ENCODE results near the gene FAM180A.
"Not testable (repeated sequence)": the region's sequence is repeated elsewhere in the genome, so short reads cannot be mapped to it uniquely, and the experiment has no call there.

Gene FAM180A

DNA sequence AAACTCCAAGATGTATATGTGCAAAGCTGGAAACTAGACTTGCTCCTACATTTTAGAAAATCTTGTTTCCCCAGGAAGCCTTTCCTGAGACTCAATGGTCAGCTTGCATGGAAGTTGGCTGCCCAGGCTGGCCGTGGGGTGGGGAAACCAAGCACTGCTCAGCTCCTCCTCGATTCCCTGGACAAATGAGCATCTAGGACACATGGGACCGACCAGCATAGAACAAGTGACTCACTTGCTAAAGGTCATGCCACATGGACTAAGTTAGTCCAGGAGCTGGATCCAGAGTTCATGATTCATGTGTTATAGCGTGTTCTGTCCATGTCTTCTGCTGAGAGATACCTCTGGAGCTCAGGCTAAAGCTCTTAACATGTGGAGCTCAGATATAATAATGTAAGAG lies 6.2 kb downstream of the FAM180A start:
- in situ Hi-C loops (cut with MboI; ENCODE audit: low sequenced_read_pairs): no loop called here

DNA sequence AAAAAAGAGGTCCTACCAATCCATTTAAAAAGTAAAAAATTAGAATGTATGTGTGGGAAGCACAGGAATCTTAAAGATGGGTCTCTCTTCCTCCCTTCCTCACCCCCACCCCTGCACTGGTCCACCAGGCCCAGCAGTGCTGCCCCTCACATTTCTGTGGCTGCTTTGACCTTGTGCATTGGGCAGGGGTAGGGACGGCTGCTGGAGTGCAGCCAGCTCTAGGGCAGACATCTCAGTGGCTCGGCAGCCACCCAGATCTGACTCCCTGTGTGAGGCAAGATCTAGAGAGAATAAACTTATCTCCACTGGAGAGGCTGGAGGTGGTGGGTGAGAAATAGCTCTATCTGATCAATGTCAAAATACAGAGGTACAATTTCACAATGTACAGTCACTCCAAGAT lies 6.7 kb downstream of the FAM180A start:
- in situ Hi-C loops (cut with MboI; ENCODE audit: low sequenced_read_pairs): no loop called here

DNA sequence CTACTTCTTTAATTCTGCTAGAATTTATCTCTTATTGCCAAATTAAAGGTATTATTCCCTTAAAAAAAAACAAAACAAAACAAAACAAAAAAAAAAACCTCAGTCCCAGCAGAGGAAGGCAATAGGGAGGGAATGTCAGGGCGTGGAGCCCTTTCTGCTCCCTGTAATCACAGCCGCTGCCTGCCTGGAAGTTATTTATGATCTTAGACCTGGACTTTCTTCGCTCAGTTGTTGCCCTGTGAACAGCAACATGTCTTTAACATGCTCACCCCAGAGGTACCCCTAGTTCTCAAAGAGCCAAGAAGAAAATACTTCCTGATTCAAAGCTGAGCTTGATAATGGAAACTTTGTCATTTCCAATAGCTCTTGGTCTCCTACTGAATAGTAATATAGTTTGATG lies 7.7 kb downstream of the FAM180A start:
- in situ Hi-C loops (cut with MboI; ENCODE audit: low sequenced_read_pairs): no loop called here

DNA sequence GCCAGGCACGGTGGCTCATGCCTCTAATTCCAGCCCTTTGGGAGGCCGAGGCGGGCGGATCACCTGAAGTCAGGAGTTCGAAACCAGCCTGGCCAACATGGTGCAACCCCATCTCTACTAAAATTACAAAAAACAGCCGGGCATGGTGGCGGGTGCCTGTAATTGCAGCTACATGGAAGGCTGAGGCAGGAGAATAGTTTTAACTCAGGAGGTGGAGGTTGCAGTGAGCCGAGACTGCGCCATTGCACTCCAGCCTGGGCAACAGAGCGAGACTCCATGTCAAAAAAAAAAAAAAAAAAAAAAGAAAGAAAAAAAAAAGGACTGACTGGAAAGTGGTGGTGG lies 11.3 kb downstream of the FAM180A start:
- in situ Hi-C loops (cut with MboI; ENCODE audit: low sequenced_read_pairs): not testable (repeated sequence)

DNA sequence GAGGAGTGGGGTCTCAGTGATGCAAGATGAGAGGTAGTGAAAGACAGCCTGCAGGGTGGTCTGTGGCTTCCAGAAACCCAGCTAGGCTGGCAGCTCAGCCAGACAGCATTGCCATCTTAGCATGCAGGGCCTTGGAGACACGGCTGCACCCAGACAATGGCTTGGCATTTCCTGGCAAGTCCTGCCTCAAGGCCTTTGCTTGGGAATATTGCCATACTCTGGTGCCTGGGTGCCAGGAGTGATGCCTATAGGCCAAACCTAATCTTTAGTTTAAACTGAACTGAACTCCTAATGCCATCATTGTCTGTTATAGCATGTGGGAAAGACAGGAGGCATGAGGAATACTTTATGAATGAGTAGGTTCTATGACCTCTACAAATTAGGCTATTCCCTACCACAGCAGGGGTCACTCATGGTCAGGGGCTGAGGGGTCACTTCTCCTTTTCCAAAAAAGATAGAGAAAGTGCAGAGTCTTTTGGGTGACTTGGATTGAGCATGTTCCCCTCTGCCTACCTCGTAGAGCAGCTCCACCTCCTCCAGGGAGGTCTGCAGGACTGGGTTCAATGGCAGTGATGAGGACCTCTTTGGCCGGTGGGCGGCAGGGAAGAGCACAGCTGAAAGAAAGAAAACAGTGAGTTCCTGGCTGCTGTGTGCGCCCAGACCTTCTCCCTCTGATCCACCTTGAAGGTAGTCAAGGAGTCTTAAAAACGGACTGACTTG lies 11.9 kb downstream of the FAM180A start:
- in situ Hi-C loops (cut with MboI; ENCODE audit: low sequenced_read_pairs): no loop called here

DNA sequence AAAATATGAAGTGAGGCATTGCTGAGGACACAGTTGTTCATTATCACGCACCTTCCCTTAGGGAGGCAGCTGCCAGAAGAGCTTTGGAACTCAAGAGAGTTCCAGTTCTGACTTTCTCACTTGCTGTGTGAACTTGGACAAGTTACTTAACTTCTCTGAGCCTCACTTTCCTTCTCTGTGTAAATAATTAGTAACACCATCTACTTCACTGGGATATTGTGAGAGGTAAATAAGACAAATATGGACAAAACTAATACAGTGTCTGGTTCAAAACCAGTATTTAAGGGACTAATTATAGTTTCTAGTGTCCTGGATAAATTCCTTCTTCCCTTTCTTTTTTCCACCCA lies 14.3 kb downstream of the FAM180A start:
- in situ Hi-C loops (cut with MboI; ENCODE audit: low sequenced_read_pairs): no loop called here

DNA sequence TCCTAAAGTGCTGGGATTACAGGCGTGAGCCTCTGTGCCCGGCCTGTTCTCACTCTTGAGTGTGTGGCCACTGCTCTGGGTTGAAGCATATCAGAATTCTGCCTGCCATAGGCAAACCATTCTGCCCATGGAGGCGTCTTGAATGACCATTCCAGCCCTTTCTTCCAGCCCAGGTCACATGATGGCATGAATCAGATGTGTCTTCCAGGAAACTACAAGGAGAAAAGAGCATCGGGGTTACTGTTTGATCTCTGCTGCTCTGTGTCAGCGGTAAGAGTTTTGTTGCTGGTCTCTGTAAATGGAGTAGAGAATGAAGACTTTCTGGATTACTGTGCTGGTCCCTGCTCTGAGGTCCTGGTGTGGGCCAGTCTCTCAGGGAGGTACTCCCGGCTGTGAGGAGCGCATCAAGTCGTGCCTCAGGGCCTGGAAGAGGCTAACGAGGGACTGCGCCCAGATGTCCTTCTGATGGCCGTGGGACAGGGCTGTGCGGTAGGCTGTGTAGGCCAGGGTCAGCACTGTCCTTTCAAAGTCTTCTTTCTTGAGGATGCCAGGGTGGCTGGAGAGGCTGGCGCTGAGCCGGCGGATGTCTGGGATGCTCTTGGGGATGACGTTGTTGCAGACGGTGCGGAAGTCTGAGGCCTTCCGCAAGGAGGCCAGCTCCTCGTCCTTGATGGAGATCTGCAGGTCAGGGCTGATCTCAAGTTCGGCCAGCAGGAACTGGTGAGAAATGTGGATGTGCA lies 14.8 kb downstream of the FAM180A start:
- in situ Hi-C loops (cut with MboI; ENCODE audit: low sequenced_read_pairs): no loop called here

DNA sequence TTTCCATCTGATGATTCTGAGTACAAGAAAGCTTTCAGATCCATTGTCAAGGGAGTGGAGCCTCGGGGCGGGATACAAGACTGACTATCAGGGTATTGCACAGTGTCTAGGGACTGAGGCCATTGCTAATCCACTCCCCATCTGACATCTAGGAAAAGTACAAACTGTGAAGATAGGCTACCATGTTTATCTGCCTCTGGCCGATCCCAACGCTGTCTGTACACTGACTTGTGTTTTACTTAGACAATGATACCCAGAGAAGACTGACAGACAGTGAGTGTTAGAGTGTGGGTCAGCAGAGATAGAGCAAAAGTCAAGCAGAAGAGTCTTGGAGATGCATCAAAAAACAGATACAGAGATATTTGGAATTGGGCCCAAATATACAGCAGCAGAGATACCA lies 17.5 kb downstream of the FAM180A start:
- in situ Hi-C loops (cut with MboI; ENCODE audit: low sequenced_read_pairs): no loop called here

DNA sequence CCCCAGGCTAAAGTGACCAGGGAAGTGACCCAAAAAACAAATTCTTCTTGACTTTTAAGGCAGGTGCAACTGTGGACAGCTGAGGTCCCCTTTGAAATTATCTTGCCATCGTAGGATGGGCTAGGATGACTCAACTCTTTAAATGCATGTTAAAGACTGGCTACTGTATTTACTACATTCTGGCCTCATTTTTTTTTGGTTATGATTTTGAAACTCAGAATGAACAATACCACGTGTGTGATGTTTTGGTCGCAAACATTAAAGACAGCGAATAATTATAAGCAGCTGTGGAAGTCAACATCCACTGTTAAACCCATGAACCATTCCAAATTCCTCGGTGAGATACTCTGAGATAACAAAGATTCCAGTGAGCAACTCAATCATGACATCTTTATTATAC lies 19.4 kb downstream of the FAM180A start:
- in situ Hi-C loops (cut with MboI; ENCODE audit: low sequenced_read_pairs): no loop called here

DNA sequence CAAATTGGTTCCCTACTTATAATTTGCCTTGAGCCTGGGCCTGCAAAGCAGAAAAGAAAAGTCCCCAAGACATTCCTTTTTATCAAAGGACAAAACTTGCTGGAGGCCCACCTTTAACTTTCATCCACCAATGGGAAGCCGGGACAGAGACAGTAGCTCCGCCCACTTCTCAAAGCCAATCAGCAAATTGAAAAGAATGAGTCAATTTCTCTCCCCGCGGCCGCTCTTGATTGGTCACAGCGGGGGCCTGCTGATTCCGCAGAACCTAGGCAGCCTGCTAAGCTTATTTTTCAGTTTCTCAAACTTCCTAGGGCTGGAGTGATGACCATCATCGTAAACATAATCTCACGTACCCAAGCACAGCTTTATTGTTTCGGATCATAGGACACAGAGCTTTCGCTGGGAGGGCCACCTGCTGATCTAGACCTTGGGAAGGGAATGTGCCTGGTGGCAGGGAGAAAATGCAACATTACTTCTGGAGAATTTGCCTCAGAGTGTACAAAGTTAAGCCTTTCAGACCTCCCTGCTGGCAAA lies 20.4 kb downstream of the FAM180A start, which contains the start of gene SLC13A4:
TSS of gene SLC13A4 (minus strand) at position 51 of the 534 bp plus-strand sequence. CDS start 690 bp downstream, outside the sequence.
- in situ Hi-C loops (cut with MboI; ENCODE audit: low sequenced_read_pairs): no loop called here

DNA sequence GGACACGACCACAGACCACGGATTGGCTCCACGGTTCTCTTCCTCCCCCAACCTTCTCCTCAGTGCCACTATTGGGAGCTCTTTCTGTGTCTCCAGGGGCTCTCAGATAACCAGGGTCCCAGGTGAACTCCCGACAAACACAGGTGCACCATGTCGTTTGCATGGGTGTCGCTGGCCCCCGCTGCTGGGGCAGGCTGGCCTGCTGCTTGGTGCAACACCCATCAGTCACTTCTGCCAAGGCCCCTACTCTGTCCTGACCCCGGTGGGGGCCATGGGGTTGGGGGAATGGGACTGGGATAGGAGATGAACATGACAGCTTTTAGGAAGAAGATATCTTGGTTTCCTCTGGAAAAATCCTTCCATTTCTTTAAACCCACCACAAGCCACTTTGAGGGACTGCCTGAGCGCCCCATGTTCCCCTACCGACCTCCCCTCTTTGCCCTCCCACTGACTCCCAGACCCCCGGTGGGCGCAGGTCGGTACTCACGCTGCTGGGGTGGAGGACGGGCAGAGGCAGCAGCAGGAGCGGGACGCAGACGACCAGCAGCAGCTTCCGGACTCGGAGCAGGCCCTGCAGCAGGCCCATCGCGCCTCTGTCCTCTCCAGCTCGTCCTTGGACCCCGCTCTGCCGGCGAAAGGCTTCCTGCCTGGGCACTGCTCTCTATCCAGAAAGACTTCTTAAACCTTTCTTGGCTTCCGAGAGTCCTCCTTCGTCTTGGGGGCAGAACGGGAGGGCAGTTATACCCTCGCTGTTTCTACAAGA lies 21.5 kb downstream of the FAM180A start:
- in situ Hi-C loops (cut with MboI; ENCODE audit: low sequenced_read_pairs): no loop called here

DNA sequence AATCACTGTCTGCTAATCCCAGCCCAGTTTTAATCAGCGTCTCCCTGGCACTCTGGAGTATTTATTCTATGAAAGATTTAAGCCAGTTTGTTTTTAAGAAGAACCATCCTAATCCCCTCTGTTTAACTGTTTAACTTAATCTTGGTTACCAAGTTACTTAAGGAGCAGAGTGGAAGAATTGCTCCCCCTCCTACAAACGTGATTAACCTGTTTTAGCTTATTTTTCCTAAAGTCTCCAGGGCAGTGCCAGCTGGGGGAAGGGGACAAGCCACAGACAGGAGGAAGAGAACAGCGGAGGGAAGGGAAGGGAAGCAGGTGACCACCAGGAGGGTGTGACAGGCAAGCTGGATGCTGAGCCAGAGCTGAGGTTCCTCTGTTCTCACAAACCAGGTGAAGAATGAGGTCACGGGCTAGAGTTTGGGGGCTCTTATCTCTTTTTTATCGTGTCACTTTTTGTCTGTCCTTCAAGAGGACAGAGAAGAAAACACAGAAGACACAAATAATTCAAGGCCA lies 22.3 kb downstream of the FAM180A start:
- in situ Hi-C loops (cut with MboI; ENCODE audit: low sequenced_read_pairs): no loop called here

DNA sequence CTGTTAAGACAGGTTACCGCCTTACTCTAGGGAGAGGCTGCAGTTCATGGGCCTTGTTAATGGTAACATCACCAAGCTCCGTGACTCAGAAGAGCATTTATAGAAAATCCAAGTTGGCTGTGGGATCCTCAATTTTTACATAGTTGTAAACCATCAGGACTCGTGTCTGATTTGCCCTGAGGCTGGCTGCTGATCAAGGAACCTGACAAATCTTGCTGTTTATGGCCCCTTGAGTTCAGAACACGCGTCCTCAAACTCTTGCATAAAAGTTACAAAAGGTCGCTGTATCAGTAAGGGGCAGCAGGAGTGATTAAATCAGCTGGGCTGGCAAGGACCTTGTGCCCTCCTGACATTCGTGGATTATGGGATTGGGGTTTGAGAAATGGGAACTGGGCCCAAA lies 25.2 kb downstream of the FAM180A start:
- in situ Hi-C loops (cut with MboI; ENCODE audit: low sequenced_read_pairs): no loop called here

DNA sequence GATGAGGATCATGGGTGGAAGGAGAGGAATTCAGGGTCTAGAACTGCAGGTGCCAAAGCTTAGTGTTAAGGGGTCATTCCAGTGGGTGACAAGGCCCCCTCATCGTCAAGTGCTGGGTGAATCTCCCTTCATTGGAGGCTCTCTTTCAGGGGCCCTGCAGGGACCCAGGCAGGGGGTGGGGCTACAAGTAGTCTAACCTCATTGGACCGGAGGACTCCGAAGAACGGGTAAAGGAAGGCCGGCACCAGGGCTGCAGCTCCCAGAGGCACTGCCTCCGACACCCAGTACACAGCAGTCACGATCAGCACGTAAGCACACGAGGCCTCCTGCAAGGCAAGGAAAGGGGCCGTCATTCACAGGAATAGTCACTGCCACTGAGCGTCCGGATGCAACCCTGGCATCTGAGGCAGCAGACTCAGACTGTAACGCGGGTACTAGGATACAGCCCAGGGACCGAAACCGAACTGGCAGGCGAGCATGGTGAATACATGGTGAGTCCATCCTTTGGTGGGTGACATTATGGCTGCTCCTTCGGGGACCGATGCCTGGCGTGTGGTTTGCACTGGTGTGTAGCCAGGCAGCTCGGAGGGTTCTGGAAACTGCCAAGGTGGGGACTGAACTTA lies 27.3 kb downstream of the FAM180A start:
- in situ Hi-C loops (cut with MboI; ENCODE audit: low sequenced_read_pairs): no loop called here

DNA sequence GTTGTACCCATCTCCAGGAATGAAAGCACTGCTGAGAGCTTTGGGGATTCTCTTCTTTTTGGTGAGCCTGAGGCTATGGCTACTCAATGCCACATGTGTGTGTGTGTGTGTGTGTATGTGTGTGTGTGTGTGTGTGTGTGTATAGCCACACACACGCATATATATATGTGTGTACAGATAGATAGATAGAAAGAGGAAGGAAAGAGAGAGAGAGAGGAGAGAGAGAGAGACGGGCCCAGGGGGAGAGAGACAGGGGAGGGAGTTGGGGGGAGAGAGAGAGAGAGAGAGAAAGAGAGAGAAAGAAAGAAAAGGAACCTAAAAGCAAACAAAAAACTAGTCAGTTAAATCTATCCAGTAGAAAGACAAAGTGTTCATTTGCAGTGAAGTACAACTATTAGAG lies 28.9 kb downstream of the FAM180A start:
- in situ Hi-C loops (cut with MboI; ENCODE audit: low sequenced_read_pairs): no loop called here

DNA sequence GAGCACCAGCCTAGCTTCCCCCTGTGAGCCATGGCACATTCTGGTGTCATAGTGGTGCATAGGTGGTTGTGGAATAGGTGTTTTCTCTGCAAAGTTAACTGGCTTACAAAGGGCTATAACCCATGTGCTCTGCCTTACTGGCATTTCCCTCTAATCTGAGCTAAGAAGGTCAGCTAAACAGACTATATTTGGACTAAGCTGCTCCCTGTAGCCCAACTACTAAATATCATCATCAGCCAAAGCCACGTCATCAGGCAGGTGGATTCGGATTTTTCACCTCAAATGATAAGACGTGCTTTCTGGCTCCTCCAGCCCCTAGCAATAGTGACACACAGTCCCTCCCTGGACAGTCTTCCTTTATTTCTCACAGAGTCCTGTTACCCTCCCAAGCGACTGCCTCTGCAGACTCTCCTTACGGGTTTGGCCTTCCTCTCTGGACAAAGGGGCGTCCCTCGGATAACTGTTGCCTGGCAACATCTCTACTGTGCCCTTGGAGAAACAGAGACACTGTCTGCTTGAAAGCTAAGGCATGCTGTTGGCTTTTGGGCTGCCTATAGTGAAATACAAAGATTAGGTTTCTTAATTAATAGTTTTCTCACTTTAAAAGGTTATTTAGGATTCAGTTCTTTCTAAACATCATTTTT lies 29.7 kb downstream of the FAM180A start:
- in situ Hi-C loops (cut with MboI; ENCODE audit: low sequenced_read_pairs): no loop called here

DNA sequence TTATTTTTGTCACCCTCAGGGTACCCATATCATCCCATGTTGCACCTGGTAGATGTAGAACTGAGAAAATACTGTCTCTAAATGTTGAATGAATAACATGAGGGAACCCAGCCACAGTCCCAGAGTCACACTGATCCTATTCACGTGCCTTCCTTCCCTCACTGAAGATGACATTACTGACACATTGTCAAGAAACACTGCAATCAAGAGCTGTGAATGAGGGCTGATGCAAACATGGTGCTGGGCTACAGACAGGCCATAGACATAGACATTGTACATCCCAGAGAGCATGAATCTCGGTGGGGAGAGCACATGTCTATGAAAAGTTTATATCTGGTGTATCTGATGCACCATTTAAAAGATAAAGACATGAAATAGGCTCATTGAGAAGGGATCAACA lies 30.4 kb downstream of the FAM180A start:
- in situ Hi-C loops (cut with MboI; ENCODE audit: low sequenced_read_pairs): no loop called here

DNA sequence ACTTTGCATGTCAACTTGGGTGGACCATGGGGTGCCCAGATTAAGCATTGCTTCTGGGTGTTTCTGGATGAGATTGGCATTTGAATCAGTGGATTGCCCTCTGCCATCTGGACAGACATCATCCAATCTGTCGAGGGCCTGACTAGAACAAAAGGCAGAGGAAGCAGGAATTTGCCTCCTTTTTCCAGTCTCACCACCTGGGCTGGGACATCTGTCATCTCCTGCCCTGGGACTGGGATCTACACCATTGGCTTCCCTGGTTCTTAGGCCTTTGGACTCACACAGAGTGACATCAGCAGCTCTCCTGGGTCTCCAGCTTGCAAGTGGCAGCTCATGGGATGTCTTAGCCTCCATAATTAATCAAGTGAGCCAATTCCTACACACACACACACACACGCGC lies 30.9 kb downstream of the FAM180A start:
- in situ Hi-C loops (cut with MboI; ENCODE audit: low sequenced_read_pairs): no loop called here

DNA sequence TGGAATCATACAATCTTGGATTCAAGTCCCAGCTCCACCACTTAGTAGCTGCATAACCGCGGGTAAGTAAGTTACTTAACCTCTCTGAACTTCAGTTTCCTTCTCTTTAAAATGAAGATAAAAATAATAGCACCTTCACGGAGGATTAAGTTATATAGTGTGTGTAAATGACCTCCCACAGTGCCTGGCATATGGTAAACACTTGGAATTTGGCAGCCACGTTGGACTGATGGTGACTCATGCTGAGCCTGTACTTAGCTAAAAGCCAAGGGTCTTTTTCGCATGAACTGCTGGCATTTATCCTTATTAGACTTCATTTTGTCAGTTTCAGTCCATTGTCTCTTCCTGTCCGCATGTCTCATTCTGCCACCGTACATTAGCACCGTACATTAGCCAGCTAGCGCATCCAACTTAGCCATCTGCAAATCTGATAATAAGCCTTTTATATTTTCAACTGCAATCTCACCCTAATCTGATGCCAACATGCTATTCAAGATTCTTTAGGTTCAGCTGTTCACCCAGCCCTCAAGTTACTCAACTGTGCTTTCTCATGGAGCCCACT lies 31.9 kb downstream of the FAM180A start:
- in situ Hi-C loops (cut with MboI; ENCODE audit: low sequenced_read_pairs): no loop called here

DNA sequence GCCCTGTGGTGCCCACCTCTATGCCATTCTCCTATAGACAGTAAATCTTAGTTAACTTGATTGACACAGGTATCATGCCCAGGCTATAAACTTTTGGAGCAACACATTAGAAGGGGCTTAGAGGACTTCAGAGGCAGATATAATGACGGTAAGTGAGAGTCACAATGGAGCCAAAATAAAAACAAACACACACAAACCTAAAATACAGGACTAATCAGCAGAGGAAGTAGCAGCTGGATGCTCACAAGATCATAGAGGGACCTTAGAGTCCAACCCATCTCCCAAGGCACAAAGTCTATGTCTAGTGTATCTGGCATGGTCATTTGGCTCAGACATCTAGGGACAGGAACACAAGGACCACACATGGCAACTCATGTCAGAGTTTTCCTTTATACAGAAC lies 32.9 kb downstream of the FAM180A start:
- in situ Hi-C loops (cut with MboI; ENCODE audit: low sequenced_read_pairs): no loop called here
